Large intestine (tissue), 3 donors: Measurements from ENCODE around the gene HMGN1. TPM values are rescaled to one million over a fixed set of nuclear protein-coding genes. Genes with fewer than 3 reads are reported as not detected.

Experiments
- DNase-seq, 2 donors: peaks; one replicate each; pipeline versions ENCODE4 v3.0.0 to v3.0.0-alpha.2; 2013
- H3K27ac ChIP-seq: one replicate; pipeline ENCODE4 v1.5.1; 2013; ENCODE audit warnings: low read length
- H3K27me3 ChIP-seq: 2 replicates; pipeline ENCODE4 v1.6.1; 2013; ENCODE audit warnings: low read length; ENCODE audit not compliant: control insufficient read depth, insufficient read depth
- H3K36me3 ChIP-seq: 2 replicates; pipeline ENCODE4 v1.6.1; 2013; ENCODE audit warnings: low read length; ENCODE audit not compliant: control insufficient read depth, insufficient read depth
- H3K4me1 ChIP-seq: one replicate; pipeline ENCODE4 v1.6.1; 2013; ENCODE audit warnings: low read length; ENCODE audit not compliant: control insufficient read depth, insufficient read depth
- H3K4me3 ChIP-seq: one replicate; pipeline ENCODE4 v1.5.1; 2013; ENCODE audit warnings: low read length
- H3K9me3 ChIP-seq: one replicate; pipeline ENCODE4 v1.6.1; 2013; ENCODE audit warnings: mild to moderate bottlenecking, low read depth, low read length, moderate library complexity; ENCODE audit not compliant: control insufficient read depth
- WGBS: methylation state at CpG from one replicate; pipeline ENCODE4 v1.1.5; 2013; ENCODE audit warnings: low lambda C conversion rate; ENCODE audit not compliant: insufficient coverage; 5-methylcytosine and 5-hydroxymethylcytosine counted together
- polyA plus RNA-seq: library from polyadenylated mRNA; unstranded; fragments of 120-200 nt; gene quantifications from one replicate; pipeline ENCODE4 v1.2.1, GENCODE V29; 2013

The HMGN1 gene
- polyA plus RNA-seq, 1 donor: 371 TPM

DNA sequence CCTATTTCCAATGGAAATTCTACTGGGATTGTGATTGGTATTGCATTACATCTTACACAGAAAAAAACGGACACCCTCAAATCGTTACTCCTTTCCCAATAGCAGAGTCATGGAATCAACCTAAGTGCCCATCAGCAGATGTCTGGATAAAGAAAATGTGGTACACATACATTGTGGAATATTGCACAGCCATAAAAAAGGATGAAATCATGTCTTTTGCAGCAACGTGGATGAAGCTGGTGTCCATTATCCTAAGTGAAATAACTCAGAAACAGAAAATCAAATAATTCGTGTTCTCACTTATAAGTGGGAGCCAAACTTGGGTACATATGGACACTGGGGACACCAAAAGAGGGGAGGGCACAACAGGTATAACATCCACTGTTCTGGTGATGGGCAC, 14.3 kb downstream of the HMGN1 start:
- H3K27ac ChIP-seq: no peak overlapping the region
- no peak overlapping the region for H3K4me3 ChIP-seq
- H3K27me3 ChIP-seq: no peaks in the 10 kb centered on the region
- H3K4me1 ChIP-seq: no peaks in the 10 kb centered on the region
- H3K9me3 ChIP-seq: no peaks in the 10 kb centered on the region
- no peak for DNase-seq
- no CpG with 5 or more reads among the region's 4 CpGs for WGBS
- no peaks in the 10 kb centered on the region for H3K36me3 ChIP-seq

GRCh38 chr21:39332175-39332574, 16.7 kb downstream of the HMGN1 start:
- no peaks in the 10 kb centered on the region for H3K36me3 ChIP-seq
- 40% methylated on average over 1 of the region's 8 CpGs for WGBS
- H3K27me3 ChIP-seq: no peaks in the 10 kb centered on the region
- H3K27ac ChIP-seq: no peak overlapping the region
- DNase-seq: peak; percentile 42 to 61
- no peak overlapping the region for H3K4me3 ChIP-seq
- no peaks in the 10 kb centered on the region for H3K4me1 ChIP-seq
- H3K9me3 ChIP-seq: no peaks in the 10 kb centered on the region

- Histone ChIP-seq H3K4me3 (no peak overlapping the region), H3K4me1 (no peaks in the 10 kb centered on the region), H3K36me3 (no peaks in the 10 kb centered on the region), H3K27me3 (no peaks in the 10 kb centered on the region), H3K9me3 (no peaks in the 10 kb centered on the region), H3K27ac (no peak overlapping the region)
- WGBS: 75% methylated on average over 1 of the region's 6 CpGs
- DNase-seq: no peak
Observed at GRCh38 chr21:39330001-39330400, 18.9 kb downstream of the HMGN1 start.

DNA sequence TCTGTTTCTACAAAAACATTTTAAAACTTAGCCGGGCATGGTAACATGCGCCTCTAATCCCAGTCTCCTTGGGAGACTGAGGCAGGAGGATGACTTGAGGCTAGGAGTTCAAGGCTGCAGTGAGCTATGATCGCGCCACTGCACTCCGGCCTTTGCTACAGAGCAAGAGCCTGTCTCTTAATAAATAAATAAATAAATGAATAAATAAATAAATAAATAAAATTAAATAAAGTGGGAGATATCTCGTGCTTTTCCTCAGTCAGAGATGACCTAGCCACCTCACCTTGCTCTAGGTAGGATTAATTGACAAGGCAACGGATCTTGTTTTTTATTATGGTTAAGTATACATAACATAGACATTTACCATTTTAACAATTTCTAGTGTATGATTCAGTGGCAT, 21.2 kb downstream of the HMGN1 start:
- WGBS: 91% methylated on average over 2 of the region's 7 CpGs
- Histone ChIP-seq H3K27ac (no peak overlapping the region), H3K27me3 (no peaks in the 10 kb centered on the region), H3K9me3 (no peaks in the 10 kb centered on the region), H3K4me3 (no peak overlapping the region), H3K4me1 (no peaks in the 10 kb centered on the region), H3K36me3 (no peaks in the 10 kb centered on the region)
- no peak for DNase-seq

DNA sequence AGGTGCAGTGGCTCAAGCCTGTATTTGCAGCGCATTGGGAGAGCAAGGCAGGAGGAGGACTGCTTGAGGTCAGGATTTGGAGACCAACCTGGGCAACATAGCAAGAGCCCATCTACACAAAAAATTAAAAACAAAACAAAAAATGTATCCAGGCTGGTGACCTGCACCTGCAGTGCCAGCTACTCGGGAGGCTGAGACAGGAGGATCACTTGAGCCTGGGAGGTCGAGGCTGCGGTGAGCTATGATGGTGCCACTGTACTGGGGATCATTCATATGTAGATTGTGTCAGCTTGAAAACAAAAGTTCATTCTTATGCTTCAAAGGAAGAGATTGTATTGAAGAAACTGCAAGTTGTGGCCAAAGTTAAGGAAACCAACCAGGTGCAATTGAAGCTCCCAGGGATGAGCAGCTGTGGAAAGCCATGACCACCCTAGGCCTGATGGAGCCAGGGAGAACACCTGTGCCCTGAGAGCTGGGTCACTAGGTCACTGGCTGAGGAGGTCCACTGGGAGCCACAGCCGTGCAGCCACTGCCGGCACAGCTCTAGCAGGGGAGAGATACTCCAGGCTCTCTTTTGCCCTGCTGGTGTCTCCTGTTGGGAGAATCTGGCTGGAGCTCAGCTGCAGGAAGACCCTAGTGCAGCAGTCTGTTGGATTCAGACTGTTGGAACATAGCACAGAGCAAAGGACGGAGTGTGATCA, 22.1 kb downstream of the HMGN1 start:
- H3K27ac ChIP-seq: no peak overlapping the region
- no peaks in the 10 kb centered on the region for H3K36me3 ChIP-seq
- H3K4me1 ChIP-seq: no peaks in the 10 kb centered on the region
- H3K9me3 ChIP-seq: no peaks in the 10 kb centered on the region
- H3K4me3 ChIP-seq: no peak overlapping the region
- WGBS: no CpG with 5 or more reads among the region's 7 CpGs
- H3K27me3 ChIP-seq: no peaks in the 10 kb centered on the region
- DNase-seq: no peak

DNA sequence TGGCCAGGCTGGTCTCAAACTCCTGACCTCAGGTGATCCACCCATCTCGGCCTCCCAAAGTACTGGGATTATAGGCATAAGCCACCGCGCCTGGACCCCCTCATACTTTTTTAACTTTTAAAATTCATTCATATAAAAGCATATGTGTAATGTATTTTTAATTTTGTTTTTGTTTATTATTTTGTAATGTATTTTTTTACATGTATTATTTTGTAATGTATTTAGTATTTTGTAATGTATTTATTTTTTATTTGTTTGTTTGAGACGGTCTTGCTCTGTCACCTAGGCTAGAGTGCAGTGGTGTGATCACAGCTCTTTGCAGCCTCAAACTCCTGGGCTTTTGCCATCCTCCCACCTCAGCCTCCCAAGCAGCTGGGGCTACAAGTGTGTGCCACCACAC, 23.4 kb downstream of the HMGN1 start:
- Histone ChIP-seq H3K9me3 (no peaks in the 10 kb centered on the region), H3K4me1 (no peaks in the 10 kb centered on the region), H3K4me3 (no peak overlapping the region), H3K27me3 (no peaks in the 10 kb centered on the region), H3K36me3 (no peaks in the 10 kb centered on the region), H3K27ac (no peak overlapping the region)
- no peak for DNase-seq
- WGBS: no CpG with 5 or more reads among the region's 4 CpGs

DNA sequence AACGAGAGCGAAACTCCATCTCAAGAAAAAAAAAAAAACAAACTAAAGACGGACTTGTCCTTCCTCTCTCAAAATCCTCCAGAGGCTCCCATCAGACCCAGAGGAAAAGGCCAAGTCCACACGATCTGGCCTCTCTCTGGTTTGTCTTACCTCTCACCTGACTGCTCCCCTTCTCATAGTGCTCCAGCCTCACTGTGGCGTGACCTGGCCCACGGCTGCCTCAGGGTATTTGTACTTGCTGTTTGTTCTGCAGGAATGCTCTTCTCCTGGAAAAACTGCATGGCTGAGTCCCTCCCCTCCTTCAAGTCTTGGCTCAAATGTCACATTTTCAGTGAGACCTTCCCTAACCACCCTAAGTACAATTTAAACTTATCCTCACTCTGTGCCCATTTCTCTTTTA, 27.5 kb downstream of the HMGN1 start:
- no peak overlapping the region for H3K4me3 ChIP-seq
- DNase-seq: no peak
- no peaks in the 10 kb centered on the region for H3K27me3 ChIP-seq
- H3K9me3 ChIP-seq: no peaks in the 10 kb centered on the region
- H3K36me3 ChIP-seq: no peaks in the 10 kb centered on the region
- H3K4me1 ChIP-seq: no peaks in the 10 kb centered on the region
- WGBS: no CpG with 5 or more reads among the region's 6 CpGs
- no peak overlapping the region for H3K27ac ChIP-seq

GRCh38 chr21:39319814-39320332, 29.0 kb downstream of the HMGN1 start:
- H3K4me1 ChIP-seq: peaks cover under 1% of the 10 kb centered on the region
- WGBS: 80% methylated on average over 2 of the region's 3 CpGs
- no peak for DNase-seq
- no peak overlapping the region for H3K27ac ChIP-seq
- H3K9me3 ChIP-seq: no peaks in the 10 kb centered on the region
- no peak overlapping the region for H3K4me3 ChIP-seq
- H3K27me3 ChIP-seq: no peaks in the 10 kb centered on the region
- no peaks in the 10 kb centered on the region for H3K36me3 ChIP-seq

GRCh38 chr21:39319251-39319756, 29.6 kb downstream of the HMGN1 start:
- H3K27me3 ChIP-seq: no peaks in the 10 kb centered on the region
- no peaks in the 10 kb centered on the region for H3K36me3 ChIP-seq
- H3K4me3 ChIP-seq: no peak overlapping the region
- WGBS: 100% methylated on average over 2 of the region's 6 CpGs
- no peak overlapping the region for H3K27ac ChIP-seq
- no peak for DNase-seq
- H3K4me1 ChIP-seq: peaks cover 5% of the 10 kb centered on the region
- no peaks in the 10 kb centered on the region for H3K9me3 ChIP-seq

DNA sequence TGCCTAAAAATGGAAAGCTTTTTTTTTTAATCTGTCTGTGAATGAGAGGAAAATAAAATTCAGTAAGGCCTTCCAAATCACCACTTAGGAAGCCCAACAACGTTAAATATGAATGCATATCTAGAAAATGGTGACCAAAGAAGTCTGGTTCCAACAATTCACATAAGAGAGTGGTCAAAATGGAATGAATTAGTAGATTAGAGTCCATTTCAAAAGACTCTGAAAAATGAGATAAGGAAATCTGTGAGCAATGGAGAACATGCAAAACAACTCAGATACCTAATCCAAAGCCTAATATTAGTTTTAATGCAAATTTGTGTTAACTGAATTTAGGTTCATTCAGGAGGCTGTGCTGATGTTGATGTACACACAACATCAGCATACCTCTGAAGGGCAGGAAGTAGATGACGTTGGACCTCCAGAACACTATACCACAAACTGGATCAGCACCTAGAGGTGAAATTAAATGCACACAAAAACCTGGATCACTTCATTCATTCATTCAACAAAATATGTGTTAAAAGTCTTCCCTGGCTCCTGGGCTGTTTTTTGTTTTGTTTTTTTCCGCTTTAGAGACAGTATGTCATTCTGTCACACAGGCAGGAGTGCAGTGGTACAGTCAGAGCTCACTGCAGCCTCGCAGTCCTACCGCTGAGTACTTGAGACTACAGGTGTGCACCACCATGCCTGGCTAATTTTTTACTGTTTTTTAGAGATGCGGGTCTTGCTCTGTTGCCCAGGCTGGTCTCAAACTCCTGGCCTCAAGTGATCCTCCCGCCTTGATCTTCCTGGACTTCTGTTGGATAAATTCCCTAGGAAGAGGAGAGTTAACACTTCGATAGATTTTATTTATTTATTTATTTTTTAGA, 30.6 kb downstream of the HMGN1 start:
- 100% methylated on average over 1 of the region's 8 CpGs for WGBS
- Histone ChIP-seq H3K4me3 (no peak overlapping the region), H3K36me3 (no peaks in the 10 kb centered on the region), H3K27me3 (no peaks in the 10 kb centered on the region), H3K9me3 (no peaks in the 10 kb centered on the region), H3K4me1 (peaks cover 5% of the 10 kb centered on the region), H3K27ac (no peak overlapping the region)
- DNase-seq: no peak
